ENCODE data around the gene RAB27A. TPM values are rescaled to one million over a fixed set of nuclear protein-coding genes. Genes with fewer than 3 reads are reported as not detected.

RAB27A gene
- total and polyA plus RNA-seq, 2 of the 8 experiments (the other 6 are each of a cell fraction or from before 2014, with no cell fraction given): 2.3 to 6.5 TPM

GRCh38 chr15:55279746-55280351 lies 9.8 kb downstream of the RAB27A start (continued):
- TF ChIP-seq HDAC6 (IDR thresholded peaks at IDR 0.05; ENCODE audit: low read depth, low read length) (no peak), RXRA (IDR thresholded peaks at IDR 0.05; ENCODE audit: insufficient read depth, low read depth, low read length) (no peak), RFX5 (IDR thresholded peaks at IDR 0.05; ENCODE audit: borderline replicate concordance, low read depth, low read length) (no peak), SP1 (IDR thresholded peaks at IDR 0.05; ENCODE audit: low read depth, low read length) (no peak), EGR1 (IDR thresholded peaks at IDR 0.05; ENCODE audit: borderline replicate concordance, low read depth, low read length) (no peak), USF2 (IDR thresholded peaks at IDR 0.05; ENCODE audit: low read length) (no peak), CTCF (IDR thresholded peaks at IDR 0.05; ENCODE audit: control extremely low read depth in 1 of 3, insufficient read depth in 1 of 3, low read depth in 1 of 3, low read length in 3 of 3) (no peak)
